Inferior parietal cortex (tissue), 1 donor: Measurements from ENCODE around the gene HLA-E.
"Not testable (repeated sequence)": the region's sequence is repeated elsewhere in the genome, so short reads cannot be mapped to it uniquely, and the experiment has no call there.

Experiments
- DNase-seq: peaks from one replicate; pipeline ENCODE4 v3.0.0-alpha.2; 2016; ENCODE audit errors: extremely low spot score

HLA-E gene

DNA sequence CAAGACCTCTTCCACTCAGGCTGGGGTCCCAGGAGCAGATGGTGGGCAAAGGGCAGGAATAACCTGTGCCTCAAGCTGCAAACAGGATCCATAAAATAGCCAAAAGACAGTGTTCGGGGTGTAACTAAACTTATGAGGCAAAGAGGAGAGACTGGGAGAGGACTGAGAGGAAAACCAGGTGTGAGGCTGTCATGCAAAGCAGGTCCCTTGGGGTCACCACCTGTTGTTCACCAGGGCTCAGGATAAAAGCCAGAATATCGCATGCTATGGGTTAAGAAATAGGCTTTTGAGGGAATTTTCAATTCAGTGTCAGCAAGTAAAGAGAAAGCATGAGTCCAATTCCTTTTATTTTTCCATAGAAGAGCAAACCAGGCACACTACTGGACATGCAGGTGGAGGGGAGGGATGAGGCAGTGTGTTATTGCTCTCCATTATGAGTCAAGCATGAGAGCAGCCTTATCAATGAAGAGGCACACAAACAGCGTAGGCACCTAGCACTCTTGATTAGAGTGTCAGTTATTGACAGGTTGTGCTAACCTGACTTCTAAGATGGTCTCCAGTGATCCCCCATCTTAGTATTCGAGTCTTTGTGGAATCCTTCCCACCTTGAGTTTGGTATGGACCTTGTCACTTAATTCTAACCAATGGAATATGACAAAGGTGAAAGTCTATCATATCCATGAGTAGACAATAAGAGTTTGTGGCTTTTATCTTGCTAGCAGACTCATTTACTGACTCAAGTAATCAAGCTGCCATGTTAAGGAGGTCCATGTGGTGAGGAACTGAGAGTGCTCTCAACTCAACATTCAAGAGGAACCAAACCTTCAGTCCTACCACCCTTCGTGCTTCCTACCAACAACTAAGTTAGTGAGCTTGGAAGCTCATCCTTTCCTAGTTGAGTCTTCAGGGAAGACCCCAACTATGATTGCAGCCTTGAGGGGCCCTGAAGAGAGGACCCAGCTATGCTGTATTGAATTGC lies 18.8 kb downstream of the HLA-E start:
- no peak for DNase-seq

DNA sequence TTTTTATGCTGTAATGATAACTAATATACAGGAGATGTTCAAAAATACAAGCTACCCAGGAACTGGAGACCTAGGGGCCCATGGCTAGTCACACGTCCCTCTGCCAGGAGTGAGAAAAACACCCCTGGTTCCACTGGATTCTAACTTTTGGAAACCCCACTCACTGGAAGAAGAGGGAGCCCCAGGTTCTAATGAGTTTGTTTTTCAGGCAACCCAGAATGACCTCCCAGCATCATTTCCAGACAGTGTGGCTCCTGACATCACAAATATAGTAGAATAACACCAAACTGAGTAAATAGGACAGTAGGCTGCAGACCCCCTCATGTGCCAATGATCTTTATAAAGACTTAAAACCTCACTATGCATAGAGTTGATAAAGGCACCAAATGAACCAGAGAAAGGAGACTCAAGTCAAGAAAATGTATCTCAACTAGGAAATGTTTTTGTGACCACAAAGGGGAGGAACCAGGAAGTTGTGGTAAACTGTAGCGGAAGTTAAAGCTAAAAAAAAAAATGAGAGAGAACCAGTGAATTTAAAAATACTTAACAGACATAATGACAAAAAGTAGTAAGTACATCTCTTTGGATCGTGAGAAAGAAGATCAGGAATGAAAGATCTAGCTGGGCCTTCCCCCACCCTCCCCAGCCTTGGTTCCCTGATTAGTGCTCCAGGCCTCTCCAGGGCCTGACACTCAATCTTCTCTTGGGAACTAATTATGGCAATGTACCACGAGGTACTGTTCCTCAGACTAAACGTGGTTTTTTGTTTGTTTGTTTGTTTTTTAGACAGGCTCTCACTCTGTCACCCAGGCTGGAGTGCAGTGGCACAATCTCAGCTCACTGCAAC lies 19.8 kb downstream of the HLA-E start:
- no peak for DNase-seq

DNA sequence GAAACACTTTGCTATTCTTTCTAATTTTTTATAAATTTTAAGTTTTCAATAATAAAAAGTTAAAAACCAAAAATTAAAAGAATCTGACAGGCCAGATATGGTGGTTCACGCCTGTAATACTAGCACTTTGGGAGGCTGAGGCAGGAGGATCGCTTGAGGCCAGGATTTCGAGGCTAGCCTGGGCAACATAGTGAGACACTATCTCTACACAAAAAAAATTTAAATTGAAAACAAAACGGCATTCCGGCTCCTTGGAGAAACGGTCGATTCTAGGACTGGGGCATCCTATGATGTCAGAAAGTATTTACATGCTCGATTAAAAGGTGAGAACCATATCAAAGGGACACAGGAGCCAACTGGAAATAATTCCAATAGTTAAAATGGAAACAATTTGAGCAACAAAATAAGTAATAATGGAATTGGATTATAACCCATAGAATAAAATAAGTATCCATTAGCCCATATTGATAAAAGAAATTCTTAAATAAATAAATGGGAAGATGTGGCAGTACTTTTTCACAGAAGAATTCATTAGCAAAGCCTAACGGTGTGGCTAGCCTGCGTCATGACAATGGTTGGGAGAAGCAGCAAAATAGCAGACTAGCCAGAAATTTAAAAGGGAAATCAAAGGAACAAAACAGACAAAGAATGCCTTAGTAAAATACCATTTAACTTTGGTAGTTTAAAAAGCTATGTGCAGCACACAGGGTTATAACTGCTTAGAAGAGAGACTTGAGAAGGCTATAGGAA lies 21.3 kb downstream of the HLA-E start:
- DNase-seq: no peak

DNA sequence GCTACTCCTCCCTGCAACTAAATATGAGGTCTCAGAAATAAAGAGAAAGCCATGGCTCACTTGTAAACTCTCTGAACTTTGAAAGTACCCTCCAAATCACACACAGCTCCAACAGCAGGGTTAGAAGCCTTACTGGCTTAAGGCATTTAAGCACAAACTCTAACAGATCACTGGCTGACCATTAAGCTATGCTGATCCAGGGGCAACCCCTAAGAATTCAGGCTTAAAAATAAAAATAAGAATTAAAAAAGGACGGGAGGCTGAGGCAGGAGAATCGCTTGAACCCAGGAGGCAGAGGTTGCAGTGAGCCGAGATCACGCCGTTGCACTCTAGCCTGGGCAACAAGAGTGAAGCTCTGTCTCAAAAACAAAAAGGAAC lies 21.8 kb downstream of the HLA-E start:
- no peak for DNase-seq

DNA sequence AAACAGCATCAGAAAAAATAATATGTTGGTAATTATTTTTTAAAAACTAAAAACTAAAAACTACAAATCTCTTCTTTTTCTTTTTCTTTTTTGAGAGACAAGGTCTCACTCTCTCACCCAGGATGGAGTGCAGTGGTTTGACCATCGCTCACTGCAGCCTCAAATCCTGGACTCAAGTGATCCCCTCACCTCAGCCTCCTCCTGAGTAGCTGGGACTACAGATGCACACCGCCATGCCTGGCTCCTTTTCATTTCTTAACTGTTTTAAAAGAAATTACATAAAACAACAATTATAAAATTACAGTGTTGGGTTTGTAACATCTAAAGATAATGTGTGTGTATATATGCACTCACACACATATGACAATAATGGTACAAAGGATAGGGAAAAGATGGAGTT lies 24.1 kb downstream of the HLA-E start:
- no peak for DNase-seq

DNA sequence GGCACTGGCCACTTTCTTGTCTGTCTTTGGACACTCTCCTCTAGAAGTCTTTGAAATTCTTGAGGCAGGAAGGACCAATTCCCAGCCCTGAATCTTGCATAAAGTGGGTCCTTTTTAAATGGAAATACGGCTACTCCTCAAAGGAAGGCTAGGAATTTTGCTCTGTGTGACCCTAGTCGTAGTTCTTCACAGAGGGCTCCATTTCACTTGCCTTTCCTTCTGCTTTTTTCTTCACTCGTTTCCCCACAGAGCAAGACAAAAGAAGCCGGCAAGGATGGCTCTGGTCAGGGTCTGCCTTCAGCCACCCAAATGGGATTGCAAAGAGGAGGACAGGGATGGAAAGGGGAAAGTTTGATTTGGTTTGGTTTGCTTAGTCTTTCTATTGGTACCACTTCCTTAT lies 25.8 kb downstream of the HLA-E start:
- no peak for DNase-seq

DNA sequence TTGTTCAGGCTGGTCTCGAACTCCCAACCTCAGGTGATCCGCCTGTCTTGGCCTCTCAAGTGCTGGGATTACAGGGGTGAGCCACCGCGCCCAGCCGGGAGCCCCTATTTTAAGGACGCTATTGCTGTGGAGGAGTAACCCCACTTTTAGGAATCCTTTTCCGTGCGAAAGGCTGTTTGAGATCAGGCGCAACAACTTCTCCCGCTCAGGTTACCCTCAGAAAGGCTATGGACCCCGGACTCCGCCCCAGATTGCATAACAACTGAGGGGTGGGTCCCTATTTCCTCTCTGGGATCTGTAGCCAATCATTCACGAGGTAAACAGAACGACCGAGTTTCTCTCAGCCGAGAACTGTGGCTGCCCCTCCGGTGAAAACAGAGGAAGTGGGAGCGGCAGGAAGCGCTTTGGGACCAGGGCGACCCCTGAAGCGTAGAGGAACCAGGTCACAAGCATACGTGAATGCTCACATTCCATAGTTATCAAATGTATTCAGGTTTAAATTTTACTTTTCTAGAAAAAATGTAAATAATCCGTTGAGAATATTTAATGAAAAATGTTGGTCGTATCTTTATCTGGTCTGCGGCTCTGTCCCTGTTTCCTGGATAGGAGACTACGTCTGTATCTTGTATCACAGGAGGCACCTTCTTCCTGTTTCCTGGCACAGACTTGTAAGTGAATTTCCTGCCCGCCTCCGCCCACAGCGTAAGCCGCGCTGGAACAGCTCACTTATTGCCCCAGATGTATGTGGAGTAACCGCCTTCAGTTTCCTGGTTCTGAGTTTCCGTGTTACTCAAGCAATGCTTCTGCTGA lies 26.8 kb downstream of the HLA-E start:
- DNase-seq: peak; percentile 76

DNA sequence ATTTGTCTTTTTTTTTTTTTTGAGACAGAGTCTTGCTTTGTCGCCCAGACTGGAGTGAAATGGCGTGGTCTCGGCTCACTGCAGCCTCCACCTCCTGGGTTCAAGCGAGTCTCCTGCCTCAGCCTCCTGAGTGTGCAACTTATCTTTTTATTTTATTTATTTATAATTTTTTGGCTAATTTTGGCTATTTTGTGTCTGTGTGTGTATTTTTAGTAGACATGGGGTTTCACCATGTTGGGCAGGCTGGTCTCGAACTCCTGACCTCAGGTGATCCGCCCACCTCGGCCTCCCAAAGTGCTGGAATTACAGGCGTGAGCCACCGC lies 27.4 kb downstream of the HLA-E start:
- DNase-seq: not testable (repeated sequence)

DNA sequence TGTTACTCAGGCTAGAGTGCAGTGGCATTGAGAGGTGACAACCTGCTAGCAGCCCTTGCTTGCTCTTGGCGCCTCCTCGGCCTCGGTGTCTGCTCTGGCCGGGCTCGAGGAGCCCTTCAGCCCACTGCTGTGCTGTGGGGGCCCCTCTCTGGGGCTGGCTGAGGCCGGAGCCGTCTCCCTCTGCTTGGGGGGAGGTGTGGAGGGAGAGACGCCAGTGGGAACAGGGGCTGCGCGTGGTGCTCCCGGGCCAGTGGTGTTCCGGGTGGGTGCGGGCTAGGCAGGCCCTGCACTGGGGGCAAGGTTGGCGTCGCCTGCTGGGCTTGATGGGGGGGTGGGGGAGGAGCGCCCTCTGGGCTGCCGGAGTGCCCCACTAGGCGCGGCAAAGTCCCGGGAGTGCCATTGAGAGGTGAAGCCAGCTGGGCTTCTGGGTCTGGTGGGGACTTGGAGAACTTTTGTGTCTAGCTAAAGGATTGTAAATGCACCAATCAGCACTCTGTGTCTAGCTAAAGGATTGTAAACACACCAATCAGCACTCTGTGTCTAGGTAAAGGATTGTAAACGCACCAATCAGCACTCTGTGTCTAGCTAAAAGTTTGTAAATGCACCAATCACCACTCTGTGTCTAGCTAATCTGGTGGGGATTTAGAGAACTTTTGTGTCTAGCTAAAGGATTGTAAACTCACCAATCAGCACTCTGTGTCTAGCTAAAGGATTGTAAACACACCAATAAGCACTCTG lies 28.6 kb downstream of the HLA-E start:
- not testable (repeated sequence) for DNase-seq

DNA sequence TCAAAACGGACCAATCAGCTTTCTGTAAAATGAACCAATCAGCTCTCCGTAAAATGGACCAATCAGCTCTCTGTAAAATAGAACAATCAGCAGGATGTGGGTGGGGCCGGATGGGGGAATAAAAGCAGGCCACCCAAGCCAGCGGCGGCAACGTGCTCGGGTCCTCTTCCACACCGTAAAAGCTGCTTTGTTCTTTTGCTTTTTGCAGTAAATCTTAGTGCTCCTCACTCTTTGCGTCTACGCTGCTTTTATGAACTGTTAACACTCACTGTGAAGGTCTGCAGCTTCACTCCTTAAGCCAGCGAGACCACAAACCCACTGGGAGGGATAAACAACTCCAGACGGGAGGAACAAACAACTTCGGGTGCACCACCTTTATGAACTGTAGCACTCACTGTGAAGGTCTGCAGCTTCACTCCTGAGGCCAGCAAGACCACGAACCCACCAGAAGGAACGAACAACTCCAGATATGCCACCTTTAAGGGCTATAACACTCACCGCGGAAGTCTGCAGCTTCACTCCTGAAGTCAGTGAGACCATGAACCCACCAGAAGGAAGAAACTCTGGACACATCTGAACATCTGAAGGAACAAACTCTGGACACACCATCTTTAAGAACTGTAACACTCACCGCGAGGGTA lies 29.3 kb downstream of the HLA-E start:
- not testable (repeated sequence) for DNase-seq

DNA sequence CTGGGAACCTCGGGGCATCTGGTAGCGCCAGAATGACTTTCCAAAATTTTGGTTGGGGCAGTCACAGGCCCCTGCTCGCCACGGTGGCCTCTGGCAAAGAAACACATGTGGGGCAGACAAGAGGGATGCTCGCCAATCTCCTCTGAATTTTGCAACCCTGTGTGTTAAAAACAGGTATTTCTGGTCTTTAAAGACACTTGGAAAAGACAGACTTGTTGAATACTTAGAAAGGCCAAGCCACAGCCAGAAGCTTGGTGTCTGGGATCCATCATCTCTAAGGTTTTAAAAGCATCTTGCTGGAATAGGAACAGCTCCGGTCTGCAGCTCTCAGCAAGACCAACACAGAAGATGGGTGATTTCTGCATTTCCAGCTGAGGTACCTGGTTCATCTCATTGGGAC lies 31.2 kb downstream of the HLA-E start:
- no peak for DNase-seq

DNA sequence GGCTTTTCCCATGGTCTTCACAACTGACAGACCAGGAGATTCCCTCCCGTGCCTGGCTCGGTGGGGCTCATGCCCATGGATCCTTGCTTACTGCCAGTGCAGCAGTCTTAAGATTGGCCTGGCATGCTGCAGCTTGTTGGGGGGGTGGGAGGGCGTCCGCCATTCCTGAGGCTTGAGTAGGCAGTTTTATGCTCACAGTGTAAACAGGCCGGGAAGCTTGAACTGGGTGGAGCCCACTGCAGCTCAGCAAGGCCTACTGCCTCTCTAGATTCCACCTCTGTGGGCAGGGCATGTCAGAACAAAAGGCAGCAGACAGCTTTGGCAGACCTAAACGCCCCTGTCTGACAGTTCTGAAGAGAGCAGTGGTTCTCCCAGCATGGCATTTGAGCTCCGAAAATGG lies 31.8 kb downstream of the HLA-E start:
- DNase-seq: not testable (repeated sequence)

DNA sequence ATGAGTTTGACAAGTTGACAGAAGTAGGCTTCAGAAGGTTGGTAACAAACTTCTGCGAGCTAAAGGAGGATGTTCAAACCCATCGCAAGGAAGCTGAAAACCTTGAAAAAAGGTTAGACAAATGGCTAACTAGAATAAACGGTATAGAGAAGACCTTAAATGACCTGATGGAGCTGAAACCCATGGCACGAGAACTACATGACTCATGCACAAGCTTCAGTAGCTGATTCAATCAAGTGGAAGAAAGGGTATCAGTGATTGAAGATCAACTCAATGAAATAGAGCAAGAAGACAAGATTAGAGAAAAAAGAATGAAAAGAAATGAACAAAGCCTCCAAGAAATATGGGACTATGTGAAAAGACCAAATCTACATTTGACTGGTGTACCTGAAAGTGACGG lies 32.6 kb downstream of the HLA-E start:
- DNase-seq: not testable (repeated sequence)

DNA sequence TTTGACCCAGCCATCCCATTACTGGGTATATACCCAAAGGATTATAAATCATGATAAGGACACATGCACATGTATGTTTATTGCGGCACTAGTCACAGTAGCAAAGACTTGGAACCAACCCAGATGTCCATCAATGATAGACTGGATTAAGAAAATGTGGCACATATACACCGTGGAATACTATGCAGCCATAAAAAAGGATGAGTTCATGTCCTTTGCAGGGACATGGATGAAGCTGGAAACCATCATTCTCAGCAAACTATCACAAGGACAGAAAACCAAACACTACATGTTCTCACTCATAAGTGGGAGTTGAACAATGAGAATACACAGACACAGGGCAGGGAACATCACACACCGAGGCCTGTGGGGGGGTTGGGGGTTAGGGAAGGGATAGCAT lies 37.1 kb downstream of the HLA-E start:
- DNase-seq: not testable (repeated sequence)

DNA sequence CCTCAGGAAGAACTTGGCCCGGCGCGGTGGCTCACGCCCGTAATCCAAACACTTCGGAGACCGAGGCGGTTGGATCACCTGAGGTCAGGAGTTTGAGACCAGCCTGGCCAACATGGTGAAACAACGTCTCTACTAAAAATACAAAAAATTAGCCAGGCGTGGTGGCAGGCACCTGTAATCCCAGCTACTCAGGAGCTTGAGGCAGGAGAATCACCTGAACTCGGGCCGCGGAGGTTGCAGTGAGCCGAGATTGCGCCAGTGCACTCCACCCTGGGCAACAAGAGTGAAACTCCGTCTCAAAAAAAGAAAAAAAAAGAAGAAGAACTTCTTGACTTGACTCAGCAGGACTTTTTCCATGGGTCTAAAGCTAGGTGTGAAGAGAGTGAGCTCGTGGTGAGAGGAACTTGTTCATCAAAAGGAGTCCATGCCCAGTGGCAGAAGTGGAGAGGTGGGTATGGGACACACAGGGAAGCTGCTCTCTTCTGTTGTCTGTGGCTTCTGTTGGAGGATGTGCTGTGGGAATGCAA lies 40.1 kb downstream of the HLA-E start:
- DNase-seq: not testable (repeated sequence)

DNA sequence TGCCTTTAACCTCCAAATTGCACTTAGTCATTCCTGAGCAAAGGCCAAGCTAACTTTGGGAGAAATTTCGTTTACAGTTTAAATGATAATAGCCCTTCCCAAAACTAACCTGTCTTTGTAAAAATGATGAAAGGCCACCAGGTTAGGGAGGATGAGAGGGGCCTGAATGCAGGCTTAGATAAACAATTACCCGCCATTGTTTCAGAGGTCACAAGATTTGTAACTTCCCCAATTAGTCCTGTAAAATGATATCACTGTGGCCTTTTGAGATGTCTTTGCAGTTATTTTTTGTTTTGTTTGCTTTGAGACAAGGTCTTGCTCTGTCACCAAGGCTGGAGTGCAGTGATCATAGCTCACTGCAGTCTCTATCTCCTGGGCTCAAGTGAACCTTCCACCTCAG lies 40.7 kb downstream of the HLA-E start:
- no peak for DNase-seq

DNA sequence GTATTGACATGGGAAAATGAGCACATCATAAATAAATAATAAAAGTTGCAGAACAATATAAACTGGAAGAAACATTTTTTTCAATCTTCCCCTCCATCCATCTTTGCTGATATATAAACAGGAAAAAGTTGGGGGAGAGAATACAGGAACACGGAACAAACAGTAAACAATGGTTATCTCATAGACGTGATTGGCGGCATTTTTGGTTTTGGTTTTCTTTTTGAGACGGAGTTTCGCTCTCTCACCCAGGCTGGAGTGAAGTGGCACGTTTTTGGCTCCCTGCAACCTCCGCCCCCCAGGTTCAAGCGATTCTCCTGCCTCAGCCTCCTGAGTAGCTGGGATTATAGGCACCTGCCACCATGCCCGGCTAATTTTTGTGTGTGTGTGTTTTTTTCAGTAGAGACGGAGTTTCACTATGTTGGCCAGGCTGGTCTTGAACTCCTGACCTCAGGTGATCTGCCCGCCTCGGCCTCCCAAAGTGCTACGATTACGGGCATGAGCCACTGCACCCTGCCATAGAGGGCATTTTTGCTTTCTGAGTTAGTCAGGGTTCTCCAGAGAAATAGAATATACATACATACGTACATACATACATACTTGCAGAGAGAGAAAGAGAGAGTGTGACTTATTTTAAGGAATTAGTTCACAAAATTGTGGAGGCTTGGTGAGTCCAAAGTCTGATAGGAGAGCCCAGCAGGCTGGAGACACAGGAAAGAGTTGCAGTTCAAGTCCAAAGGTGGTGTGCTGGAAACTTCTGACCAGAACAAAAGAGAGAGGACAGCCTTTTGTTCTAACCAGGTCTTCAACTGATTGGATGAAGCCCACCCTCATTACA lies 44.4 kb downstream of the HLA-E start:
- no peak for DNase-seq

DNA sequence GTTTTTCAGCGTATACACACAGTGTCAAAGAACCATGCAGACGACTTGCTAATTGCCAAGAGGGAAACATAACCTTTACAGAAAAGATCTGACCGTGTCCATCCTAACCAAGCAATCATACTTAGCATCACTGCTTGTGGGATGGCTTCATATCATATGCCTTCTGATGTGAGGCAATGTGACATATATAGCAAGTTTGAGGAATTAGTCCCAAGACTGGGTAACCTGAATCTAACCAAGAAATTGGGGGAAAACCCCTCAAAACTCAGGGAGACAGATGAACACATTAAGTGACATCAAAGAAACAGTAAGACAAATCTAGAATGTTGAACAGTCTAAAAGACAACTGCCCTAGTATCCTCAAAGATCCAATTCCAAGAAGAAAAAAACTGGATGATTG lies 48.6 kb downstream of the HLA-E start:
- no peak for DNase-seq
